Measurements from ENCODE around the gene HSPB6.

The HSPB6 gene

DNA sequence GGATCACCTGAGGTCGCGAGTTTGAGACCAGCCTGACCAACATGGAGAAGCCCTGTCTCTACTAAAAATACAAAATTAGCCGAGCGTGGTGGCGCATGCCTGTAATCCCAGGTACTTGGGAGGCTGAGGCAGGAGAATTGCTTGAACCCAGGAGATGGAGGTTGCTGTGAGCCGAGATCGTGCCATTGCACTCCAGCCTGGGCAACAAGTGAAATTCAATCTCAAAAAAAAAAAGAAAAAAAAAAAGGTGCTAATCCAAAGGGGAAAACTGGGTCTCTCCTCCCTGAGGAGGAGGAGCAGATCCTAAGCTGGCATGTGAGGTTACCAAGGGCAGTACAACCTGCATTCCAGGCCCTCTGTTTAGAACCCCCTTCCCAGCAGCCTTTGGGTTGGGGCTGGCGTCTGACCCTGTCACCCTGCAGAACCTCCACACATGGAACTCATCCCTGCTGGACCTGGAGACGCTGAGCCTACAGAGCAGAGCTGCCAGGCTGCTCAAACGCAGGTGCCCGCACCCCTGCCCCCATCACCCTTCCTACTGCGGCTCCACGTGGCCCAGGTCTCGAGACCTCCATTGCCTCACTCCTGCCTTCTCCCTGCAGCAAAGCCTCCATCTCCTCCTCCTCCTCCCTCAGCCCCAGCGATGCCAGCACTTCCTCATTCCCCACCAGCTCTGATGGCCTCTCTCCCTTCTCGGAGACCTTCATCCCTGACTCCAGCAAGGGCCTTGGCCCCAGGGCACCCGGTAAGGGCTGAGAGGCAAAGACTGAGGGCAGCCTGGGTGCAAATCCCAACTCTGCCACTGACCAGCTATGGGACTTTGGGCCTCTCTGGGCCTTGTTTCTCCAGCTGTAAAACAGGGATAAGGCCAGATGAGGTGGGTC is 7.8 kb upstream of the HSPB6 start:
- no peak for DNase-seq

DNA sequence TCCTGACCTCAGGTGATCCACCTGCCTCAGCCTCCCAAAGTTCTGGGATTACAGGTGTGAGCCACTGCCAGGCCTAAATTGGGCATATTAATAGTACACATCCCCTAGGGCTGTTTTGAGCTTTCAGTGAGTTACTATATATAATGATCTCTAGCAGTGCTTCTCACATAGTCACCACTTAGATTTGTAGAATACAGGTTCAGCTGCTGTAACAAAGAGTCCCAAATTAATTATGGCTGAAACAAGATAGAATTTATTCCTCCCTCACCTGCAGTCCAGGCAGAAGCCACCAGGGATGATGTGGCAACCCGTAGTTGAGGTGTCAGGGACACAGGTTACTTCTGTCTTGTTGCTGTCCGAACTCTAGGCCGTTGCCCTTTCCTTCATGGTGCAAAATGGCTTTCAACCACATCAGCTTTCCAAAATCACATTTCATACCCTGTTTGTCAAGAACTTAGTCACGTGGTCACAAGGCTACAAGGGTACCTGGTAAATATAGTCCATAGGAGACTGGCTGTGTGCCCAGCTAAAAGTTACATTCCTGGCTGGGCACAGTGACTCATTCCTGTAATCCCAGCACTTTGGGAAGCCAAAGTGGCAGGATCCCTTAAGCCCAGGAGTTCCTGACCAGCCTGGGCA is 4.0 kb upstream of the HSPB6 start:
- no peak for DNase-seq

DNA sequence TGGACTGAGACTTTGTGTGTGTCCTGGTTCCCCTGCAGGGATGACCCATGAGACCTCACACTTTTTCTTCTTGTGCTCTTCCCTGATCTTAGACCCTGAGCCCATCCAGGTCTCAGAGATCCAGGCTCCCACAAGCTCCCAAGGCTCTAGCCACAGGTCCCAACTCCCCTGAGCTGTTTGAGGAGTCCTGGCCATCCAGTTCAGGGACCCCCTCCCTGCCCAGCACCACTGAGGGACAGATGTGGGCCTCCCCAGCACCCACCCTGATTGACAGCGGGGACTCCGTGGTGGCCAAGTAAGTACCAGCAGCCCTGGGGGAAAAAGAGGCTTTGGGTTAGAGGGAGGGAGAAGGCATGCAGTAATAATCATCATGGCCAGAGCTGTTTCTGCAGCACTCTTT is 2.9 kb upstream of the HSPB6 start:
- no peak for DNase-seq

DNA sequence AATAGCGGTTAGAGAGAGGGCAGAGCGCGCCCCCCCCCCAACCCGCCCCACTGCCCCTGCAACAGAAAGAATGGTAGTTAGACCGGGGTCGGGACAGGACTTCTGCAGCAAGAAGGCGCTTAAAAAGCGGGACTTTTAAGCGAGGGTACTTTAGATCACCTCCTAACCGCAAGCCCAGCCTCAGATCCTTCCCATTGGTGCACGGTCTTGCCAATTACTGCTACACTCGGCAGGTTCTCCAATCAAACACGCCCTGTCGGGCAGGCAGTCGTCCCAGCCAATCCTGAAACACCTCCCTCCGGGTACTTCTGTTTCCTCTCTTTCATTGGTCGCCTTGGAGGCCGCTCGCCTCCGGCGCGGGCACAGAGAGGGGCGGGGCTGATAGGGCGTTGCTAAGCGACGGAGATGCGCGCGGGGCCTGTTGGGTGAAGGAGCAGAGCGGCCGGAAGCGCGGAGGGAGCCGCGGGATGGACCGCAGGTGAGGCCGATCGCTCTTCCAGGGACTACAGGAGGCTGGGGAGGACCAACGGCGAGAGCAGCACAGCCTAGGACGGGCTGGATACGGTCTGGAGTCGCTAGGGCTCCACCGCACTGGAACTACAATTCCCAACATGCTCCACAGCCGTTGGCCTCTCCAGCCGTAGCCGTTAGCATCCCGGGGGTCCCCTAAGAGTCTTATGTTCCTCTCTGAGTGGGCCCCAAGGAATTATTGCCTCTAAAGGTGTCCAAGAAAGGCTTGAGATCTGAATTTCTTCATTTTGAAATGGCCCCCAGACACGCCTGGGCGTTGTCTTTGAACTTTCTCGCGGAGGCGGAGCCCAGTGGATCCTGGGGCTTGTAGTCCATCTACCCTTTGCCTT is 1.1 kb upstream of the HSPB6 start, which contains the start of gene PROSER3:
PROSER3 (plus strand) TSS at position 428 of the 860 bp plus-strand sequence; CDS start at position 468, 40 bp downstream.
- DNase-seq, result peak; percentile 100

DNA sequence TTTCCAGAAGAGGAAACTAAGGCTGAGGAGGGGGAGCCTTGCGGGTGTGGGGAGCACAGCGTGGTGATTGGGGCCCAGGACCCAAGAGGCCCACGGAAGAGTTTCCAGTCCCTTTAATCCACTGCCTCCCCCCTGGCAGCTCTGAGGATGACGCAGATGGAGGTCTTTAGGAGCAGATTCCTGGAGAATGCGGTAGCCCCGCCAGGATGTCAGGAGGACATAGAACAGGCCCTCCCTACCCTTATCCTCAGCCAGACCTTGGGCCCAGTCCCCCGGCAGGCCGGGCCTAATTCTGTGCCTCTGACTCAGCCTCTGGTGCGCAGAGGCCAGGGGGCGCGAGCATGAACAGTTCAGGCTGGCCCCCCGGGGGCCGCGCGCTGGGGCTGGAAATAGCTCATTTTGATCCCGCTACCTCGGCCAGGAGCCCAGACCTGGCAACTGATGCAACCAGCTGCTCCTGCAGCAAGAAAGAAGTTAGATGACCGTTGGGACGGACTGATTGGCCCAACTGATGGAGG is 461 bp upstream of the HSPB6 start:
- peak; percentile 96 for DNase-seq

DNA sequence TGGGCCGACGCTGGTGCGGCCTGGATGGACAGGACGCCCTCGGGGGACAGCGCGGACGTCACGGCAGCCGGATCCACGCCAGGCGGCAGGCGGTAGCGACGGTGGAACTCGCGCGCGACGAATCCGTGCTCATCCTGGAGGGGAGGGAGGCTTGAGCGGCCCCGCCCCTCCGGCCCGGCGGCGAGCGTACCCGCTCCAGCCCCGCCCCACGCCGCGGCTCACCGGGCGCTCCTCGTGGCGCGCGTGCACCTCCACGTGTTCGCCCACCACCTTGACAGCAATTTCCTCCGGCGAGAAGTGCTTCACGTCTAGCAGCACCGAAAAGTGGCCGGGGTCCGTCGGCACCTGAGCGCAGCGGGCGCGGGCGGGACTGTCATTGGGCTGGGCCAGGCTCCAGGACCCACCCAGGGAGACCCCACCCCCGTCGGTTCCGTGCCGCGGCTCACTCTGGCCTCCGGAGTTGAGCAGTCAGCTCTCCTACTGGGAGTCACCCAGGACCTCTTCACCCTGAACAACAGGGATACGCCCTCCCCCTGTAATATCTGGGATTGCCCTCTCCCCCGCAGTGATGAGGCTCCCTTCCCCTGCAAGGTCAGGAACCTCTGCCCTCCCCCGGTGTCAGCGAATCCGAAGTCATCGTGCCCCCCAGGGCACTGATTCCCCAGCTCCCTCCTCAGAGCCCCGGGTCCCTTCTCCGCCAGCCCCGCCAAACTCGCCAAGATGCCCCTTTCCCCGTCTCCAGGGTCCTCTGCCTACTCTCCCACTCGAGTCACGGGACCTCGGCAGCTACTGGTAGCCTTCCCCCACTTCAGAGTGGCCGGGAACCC is 1.1 kb downstream of the HSPB6 start:
- peak; percentile 51 for DNase-seq

DNA sequence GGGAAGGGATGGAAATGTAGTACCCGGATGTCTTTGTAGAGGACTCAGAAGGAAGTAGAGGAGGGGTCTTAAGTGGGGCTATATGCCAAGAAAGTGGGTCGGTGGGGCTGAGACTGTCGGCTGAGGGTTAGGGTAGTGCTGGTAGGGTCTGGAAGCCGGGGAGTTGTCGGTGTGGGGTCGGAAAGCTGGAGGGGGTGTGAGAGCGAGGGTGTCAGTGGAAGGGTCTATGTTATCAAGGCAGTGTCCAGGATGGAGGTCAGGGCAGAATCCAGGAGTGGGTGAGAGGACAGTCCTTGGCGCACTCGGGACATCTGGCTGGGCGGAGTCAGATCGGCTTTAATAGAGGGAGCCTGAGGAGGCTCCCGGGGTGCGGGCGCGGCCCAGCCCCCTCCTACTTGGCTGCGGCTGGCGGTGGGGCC is 1.7 kb downstream of the HSPB6 start:
- no peak for DNase-seq

DNA sequence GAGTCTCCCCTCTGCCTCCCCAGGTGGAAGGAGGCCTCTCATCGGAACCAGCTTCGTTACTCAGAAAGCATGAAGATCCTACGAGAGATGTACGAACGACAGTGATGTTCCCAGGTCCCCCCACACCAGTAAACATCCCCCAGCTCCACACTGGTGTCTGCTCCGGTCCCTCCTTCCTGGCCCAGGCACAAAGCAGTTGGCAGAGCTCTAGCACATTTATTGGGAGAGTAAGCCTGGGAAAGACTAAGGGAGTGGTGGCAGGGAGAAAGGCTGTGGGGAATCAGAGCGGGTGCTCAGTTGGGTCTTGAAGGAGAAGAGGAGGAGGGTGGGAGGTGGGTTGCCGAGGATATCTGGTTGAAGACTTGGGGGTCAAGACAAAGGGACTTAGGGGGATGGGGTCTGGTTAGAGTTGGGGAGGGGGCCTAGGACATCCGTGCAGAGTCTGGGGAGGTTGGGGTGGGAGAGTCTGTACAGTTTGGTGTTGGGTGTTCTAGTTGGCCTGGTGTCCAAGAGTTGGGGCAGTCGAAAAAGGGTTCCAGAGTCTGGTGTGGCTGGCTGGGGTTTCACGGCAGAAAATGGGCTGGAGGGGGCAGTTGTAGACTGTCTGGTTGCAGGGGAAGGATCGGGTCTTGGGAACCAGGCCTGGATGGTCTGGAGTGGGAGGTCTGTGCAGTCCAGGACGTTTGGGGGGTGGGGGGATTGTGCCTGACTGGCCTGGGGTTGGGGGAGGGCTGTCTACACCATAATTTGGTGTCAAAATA is 2.3 kb downstream of the HSPB6 start:
- no peak for DNase-seq

DNA sequence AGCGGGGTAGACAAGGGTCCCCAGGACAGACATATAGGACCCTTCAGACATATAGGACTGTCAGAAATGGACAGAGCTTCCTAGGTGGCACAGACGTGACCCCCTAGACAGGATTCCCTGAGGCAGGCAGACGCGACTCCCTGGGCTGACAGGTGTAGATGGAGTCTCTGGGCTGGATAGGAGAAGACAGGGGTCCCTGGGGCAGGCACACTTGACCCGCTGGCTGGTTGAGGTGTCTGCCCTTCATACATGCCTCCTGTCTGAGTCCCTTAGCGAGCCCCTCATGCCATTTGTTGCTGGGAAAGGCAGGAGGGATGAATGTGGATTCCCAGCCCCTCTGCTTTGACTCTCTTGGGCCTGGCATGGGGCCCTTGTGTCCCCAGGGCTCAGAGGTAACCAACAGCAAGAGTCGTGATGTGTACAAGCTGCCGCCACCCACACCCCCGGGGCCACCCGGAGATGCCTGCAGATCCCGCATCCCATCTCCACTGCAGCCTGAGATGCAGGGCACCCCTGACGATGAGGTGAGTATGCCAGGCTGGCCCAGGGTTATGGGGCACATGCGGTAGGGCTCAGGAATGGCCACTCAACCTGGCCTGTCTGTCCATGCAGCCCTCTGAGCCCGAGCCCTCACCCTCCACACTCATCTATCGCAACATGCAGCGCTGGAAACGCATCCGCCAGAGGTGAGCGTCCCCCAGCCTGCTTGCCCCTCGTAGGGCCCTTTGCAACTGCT is 3.0 kb downstream of the HSPB6 start:
- no peak for DNase-seq

DNA sequence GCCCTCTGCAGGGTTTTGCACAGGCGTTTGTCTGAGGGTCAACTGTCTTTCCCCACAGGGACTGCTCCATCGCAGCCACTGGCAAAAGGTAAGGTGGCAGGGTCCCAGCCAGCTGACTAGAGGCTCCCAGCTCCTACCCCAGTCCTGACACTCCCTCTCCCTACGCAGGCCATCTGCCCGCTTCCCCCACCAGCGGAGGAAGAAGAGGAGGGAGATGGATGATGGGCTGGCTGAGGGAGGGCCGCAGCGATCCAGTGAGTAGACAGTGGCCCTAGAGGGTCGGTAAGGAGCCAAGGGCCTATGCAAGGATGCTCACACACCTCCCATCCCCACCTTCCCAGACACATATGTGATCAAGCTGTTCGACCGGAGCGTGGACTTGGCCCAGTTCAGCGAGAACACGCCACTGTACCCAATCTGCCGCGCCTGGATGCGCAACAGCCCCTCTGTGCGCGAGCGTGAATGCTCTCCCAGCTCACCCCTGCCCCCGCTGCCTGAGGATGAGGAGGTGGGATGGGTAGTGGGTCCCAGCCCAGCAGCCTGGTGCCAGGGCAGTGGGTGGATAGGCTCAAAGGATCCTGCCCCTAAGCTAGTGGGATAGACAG is 4.0 kb downstream of the HSPB6 start:
- DNase-seq, result no peak

DNA sequence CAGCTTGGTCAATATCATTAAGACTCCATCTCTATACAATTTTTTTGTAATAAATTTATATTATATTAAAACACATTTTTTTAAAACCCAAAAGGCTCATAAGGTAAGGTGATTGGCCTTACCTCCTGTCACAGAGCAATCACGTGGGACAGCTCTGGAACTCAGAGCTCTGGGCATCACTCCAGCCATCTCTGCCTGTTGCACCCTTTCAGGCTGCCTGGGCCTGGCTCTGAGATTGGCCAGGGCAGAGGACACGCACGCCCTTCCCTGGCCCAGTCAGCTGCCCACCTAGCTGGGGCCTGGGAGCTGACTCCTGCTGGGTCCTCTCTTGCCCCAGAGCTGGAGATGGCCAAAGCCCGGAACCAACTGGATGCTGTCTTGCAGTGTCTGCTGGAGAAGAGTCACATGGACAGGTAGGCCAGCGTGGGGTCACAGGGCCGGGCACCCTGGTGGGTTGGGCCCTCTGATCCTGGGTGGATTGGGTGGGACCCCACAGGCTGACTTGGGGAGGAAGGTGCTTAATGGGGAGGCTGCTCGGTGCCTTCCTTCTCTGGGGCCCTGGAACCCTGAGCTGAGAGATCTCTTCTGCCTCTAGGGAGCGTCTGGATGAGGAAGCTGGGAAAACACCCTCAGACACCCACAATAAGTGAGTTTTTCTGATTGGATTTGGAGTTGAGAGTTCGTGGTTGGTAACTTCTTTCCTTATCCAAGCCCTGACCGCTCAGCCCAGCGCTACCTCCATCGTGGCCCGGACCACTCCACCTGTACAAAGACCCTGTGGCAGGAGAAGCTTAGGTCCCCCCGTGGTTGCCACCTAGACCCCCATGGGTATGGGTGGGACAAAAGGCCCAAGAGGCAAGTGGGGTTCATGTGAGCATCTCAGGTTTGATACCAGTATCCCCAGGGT is 4.7 kb downstream of the HSPB6 start:
- DNase-seq, result no peak

DNA sequence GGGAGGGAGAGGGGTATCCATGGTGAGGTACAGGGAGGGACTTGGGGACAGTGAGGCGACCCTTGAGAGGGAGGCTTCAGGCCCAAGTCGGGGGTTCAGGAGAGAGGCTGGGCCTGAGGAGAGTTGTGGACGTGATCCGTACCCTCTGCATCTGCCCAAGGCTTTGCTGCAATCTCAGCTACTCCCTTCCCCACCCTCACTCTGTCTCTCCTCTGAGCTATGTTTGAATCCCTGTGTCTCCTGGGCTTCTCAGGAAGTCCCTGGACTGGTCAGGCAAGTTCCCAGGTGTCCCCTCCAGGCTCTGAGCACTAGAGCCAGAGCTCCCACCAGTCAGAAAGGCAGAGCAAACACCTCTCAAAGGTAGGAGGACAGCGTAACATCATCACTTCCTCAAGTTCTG is 6.7 kb downstream of the HSPB6 start:
- DNase-seq, result no peak

DNA sequence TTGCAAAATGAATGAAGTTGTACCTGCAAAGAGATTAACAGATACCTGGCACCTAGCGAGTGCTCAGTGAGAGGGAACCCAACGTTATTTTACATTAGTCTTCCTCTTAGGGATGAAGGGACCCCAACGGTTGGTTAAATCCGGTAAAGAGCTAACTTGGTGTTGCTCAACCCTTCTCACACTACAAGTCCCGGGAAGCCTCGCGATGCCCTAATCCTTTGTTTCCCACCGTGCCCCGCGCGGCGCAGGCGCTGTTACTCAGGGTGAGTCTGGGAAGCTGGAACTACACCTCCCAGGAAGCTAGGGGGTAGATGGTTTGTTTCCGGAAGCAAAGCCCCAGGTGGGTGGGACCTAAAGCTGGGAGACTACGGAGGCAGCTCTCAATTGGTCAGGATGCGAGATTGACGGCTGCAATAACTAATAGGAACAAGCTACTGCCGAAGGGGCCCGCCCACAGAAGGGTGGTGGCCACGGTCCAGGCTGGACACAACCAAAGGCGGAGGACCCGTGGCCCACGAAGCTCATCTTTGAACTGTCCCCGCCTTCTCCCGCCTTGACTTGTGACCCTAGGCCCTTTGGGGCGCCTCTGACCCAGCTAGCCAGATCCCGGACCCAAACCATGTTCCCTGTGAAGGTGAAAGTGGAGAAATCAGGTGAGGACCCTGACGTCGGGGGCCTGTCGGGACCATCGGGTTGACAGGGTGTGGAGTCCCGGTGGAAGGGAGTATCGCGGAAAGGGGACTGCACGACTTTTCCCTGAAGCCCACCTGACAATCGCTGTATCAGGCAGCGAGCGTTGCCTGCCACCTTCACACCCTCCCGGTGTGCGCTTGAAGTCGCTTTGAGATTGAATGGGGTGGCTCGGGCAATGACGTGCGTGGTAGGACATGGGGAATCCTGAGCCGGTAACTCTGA is 8.5 kb downstream of the HSPB6 start, which contains the start of gene LIN37:
LIN37 (plus strand) TSS at position 471 of the 915 bp plus-strand sequence; CDS start at position 620, 149 bp downstream.
- peak; percentile 99 for DNase-seq

DNA sequence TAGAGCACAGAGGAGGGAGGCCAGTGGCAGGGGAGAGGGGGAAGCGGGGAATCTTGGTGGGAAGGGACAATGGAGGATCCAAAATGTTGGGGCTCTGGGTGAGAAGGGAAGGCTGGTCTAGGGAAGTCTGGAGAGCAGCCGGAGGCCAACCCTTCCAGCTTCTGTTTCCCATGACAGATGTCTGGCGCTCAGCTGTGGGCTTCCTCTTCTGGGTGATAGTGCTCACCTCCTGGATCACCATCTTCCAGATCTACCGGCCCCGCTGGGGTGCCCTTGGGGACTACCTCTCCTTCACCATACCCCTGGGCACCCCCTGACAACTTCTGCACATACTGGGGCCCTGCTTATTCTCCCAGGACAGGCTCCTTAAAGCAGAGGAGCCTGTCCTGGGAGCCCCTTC is 10.3 kb downstream of the HSPB6 start:
- no peak for DNase-seq

DNA sequence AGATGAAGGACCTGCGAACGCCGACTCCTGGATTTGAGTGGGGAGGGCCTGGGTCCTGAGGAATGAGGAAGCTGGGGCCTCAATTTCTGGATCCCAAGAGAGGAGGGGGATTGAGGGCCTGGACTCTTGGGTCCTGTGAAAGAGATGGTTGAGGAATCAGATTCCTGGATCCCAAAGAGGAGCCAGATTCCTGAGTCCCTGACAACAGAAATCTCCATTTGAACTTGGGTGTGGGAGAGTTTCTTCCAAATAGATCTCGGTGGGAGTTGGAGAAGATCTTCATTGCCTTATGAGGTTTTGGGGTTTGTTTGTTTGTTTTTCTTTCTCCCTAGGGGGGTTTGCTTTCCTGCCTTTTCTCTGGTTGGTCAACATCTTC is 10.8 kb downstream of the HSPB6 start:
- no peak for DNase-seq

DNA sequence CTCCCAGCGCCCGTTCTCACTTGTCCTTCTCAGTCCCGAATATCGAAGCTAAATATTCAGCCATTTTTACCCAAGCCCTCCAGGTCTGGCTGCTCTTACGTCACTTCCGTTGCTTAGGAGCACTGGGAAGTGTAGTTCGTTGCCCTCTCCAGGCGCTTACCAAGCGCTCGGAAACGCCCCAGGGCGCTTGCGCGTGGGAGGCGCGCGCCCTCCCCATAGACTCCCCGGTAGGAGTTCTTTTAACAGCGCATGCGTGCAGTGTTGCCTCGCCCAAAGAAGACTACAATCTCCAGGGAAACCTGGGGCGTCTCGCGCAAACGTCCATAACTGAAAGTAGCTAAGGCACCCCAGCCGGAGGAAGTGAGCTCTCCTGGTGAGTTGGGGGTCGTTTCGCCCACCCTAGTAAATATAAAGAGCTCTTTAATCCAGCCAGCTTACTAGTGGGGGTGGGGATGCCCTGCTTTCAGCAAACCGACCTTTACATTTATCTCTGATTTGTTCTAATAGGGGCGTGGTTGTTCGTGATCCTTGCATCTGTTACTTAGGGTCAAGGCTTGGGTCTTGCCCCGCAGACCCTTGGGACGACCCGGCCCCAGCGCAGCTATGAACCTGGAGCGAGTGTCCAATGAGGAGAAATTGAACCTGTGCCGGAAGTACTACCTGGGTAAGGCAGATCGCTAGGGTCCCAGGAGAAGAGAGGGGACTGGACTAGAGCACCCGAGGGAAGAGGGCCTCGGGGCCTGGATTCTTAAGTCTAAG is 11.3 kb downstream of the HSPB6 start, which contains the start of the genes PSENEN and U2AF1L4:
PSENEN (plus strand) TSS at position 324 of the 759 bp plus-strand sequence; CDS start at position 604, 280 bp downstream.
U2AF1L4 (minus strand) TSS at position 91 of the 759 bp plus-strand sequence; CDS start at position 64, 27 bp downstream.
- peak; percentile 99 for DNase-seq

Data from fibroblast of skin of right quadriceps (primary cell).